Uterus (tissue), 2 donors: Measurements from ENCODE around the gene CPA4.

Source experiments
- POLR2A ChIP-seq, 2 donors: fragments of 450-650 bp; IDR thresholded peaks; one replicate each; pipeline ENCODE4 v1.6.1; 2016; ENCODE audit warnings: antibody characterized with exemption in 2 of 2, mild to moderate bottlenecking in 1 of 2, moderate library complexity in 1 of 2
- TF ChIP-seq, protein P1 (sequence below), 4 experiments: fragments of 200-600 bp in 2 of 4; fragments of 450-650 bp in 2 of 4; sonication (generic) in 2 of 4; IDR thresholded peaks; one replicate each; pipeline ENCODE4 v1.5.1; 2016 to 2019; ENCODE audit warnings: antibody characterized with exemption in 4 of 4, mild to moderate bottlenecking in 2 of 4, moderate library complexity in 1 of 4

DNA sequence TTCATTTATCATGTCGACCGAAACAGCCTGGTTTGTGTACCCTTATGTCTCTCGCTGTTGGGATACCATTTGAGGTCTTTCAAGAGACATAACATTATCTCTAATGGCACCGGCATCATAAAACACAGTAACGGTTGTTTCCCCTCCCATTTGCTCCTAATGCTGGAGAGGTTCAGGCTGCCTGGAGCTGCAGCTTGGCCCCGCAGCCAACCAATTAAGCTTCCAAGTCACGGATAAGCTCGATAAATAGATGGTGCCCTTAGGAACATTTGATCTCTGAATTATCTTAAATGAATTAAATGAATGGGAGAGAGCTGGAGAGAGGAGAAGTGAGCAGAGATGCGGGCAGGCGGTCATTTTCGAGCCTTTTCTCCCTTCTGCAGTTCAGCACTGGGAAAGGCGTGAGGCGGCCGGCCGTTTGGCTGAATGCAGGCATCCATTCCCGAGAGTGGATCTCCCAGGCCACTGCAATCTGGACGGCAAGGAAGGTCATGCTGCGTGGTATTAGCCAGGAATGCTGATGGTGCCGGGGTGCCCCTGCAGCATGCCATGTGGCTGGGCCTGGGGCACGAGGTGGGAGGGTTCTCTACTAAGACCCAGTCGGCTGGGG is 12.6 kb downstream of the CPA4 start:
- TF ChIP-seq POLR2A (IDR thresholded peaks at IDR 0.05): no peak
- TF ChIP-seq, protein P1, sequence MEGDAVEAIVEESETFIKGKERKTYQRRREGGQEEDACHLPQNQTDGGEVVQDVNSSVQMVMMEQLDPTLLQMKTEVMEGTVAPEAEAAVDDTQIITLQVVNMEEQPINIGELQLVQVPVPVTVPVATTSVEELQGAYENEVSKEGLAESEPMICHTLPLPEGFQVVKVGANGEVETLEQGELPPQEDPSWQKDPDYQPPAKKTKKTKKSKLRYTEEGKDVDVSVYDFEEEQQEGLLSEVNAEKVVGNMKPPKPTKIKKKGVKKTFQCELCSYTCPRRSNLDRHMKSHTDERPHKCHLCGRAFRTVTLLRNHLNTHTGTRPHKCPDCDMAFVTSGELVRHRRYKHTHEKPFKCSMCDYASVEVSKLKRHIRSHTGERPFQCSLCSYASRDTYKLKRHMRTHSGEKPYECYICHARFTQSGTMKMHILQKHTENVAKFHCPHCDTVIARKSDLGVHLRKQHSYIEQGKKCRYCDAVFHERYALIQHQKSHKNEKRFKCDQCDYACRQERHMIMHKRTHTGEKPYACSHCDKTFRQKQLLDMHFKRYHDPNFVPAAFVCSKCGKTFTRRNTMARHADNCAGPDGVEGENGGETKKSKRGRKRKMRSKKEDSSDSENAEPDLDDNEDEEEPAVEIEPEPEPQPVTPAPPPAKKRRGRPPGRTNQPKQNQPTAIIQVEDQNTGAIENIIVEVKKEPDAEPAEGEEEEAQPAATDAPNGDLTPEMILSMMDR (IDR thresholded peaks at IDR 0.05): no peak
